HG02840 (cell line): ENCODE measurements around the gene RXRB.
"Not testable (repeated sequence)": the region's sequence is repeated elsewhere in the genome, so short reads cannot be mapped to it uniquely, and the experiment has no call there.

ENCODE experiments used
- ATAC-seq: cut with Tn5 transposase; IDR thresholded peaks from one replicate; pipeline ENCODE4 v1.9.1; 2021; ENCODE audit warnings: mild to moderate bottlenecking, moderate library complexity, moderate number of reproducible peaks; ENCODE audit not compliant: unreplicated experiment, low FRiP score

RXRB gene

GRCh38 chr6:33164665-33165373, 35.6 kb downstream of the RXRB start:
- no peak for ATAC-seq

GRCh38 chr6:33164176-33164575, 36.3 kb downstream of the RXRB start:
- ATAC-seq, result no peak

GRCh38 chr6:33163540-33163939, 36.9 kb downstream of the RXRB start:
- no peak for ATAC-seq

- ATAC-seq, result peak; percentile 81
These were observed 38.8 kb downstream of the RXRB start for GRCh38 chr6:33161354-33162331.

- ATAC-seq, result no peak
These were observed 39.6 kb downstream of the RXRB start for GRCh38 chr6:33160728-33161344.

- ATAC-seq, result no peak
These were observed 40.4 kb downstream of the RXRB start for GRCh38 chr6:33160096-33160495.

GRCh38 chr6:33156964-33157363, 43.5 kb downstream of the RXRB start:
- no peak for ATAC-seq

- no peak for ATAC-seq
These were observed 43.9 kb downstream of the RXRB start for GRCh38 chr6:33156561-33156960.

- ATAC-seq, result no peak
These were observed 46.1 kb downstream of the RXRB start for GRCh38 chr6:33154349-33154748.

GRCh38 chr6:33151050-33151449, 49.4 kb downstream of the RXRB start:
- ATAC-seq, result no peak

GRCh38 chr6:33150560-33150959, 49.9 kb downstream of the RXRB start:
- not testable (repeated sequence) for ATAC-seq

GRCh38 chr6:33147807-33148666, 52.4 kb downstream of the RXRB start:
- no peak for ATAC-seq

- ATAC-seq, result no peak
These were observed 56.1 kb downstream of the RXRB start for GRCh38 chr6:33144373-33144772.
